Activated CD4-positive, alpha-beta T cell treated with anti-CD3 and anti-CD28 coated beads for 48 hours (primary cell): ENCODE measurements around the gene TFCP2.

ENCODE experiments used
- DNase-seq: peaks from one replicate; pipeline ENCODE4 v3.0.0-alpha.2; 2020

TFCP2 gene

GRCh38 chr12:51152953-51153352 lies 20.0 kb downstream of the TFCP2 start:
- DNase-seq, result no peak

DNA sequence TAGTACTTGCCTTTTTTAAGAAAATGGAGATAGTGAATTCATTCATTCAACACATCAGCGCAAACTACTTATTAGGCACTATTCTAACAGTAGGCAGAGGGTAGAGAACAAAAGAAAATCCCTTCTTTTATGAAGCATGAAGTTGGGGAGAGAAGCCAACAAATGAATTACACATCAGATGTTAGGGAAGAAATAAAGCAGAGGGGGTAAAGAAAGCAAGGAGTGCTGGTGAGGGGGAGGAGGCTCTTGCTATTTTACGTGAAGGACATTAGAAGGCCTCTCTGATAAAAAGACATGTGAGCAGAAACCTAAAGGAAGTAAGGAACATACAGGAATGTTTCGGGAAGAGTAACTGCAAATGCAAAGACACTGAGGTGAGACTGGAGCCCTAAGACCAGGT lies 22.2 kb downstream of the TFCP2 start:
- no peak for DNase-seq

DNA sequence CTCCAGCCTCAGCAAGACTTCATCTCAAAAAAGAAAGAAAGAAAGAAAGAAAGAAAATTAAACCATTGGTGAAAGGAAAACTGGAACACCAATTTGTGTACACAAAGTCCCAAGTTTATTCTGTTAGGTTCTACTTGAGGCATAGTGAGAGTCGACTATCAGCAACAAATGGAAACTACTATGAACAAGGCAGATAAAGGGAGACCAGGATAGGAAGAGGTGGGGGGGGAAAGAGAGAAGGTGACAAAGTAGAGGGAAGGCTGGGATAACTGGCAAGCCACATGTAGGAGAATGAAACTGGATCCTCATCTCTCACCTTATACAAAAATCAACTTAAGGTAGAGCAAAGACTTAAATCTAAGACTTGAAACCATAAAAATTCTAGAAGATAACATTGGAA lies 25.6 kb downstream of the TFCP2 start:
- no peak for DNase-seq

DNA sequence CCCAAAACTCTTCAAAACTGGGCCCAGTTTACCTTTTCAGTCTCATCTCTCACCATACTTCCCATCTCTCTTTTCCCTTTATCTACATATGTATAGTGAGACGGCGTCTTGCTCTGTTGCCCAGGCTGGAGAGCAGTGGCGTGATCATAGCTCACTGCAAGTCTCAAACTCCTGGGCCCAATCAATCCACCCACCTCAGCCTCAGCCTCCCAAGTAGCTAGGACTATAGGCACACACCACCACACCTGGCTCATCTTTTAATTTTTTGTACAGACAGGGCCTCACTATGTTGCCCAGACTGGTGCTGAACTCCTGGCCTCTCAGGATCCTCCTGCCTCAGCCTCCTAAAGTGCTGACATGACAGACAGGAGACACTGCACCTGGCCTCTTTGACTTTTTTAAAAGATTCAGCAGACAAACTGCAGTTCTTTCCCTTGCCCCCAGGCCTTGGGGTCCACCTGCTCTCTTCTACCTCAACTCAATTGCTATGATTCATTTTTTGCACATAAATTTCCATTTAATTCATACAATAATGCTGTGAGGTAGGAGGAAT lies 33.6 kb downstream of the TFCP2 start:
- no peak for DNase-seq

GRCh38 chr12:51132693-51133092 lies 40.2 kb downstream of the TFCP2 start:
- DNase-seq, result no peak

DNA sequence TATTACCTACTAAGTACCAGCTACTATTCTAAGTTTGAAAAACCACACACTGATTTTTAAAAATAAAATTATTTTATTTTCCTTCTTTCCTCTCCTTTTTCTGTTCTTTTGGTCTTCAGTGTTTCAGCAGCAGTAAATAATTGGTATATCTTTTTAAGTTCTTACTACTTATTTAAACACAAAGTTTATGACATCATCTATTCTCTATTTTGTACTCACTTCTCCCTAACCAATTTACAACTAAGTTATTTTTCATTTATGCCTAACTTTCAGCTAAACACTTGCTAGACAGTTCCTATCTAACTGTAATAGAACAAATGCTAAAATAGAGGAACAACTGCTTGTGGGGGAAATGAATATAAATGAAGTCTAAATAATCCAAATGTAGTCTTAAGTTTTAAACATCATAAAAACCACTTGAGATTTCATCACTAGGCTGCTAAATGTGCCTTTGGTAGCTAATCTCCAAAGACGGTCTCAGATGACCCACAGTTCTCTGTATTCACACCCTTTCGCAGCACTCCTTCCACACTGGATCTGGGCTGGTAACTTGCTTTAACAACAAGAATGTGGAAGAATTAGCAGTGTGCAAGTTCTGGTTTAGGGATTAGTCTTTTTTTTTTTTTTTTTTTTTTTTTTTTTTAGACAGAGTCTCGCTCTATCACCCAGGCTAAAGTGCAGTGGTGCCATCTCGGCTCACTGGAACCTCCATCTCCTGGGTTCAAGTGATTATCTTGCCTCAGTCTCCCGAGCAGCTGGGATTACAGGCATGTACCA lies 41.0 kb downstream of the TFCP2 start:
- DNase-seq, result no peak

- no peak for DNase-seq
Measured at GRCh38 chr12:51128919-51129318, 44.0 kb downstream of the TFCP2 start.

DNA sequence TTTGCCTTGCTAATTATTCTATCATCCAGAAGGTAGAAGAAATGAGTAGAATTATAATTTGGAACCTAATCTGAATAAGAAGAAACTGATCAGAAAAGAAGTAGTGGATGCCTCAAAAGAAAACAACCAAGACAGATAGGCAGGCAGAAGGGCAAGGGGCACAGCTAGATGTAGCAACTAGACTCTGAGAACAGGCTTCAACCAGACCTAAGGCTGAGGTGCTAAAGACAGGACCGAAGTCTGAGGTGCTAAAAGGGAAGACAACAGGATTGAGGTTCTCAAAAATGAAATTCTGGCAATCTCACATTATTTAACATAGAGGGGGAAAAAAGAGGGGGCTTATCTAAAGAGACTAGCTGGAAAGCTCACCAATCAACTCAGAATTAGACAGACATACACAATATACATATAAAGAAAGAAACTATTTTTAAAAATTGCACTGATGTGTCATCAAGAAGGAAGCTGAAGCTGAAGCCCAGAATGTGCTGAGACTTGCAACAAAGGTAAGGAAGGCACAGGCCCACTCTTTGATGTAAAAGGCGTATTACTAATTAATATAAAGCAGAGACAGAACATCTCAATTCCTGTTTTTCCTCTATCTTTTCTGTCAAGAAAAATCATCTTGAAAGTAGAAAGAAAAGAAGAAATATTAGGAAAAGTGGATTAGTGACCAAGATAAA lies 45.7 kb downstream of the TFCP2 start:
- no peak for DNase-seq

DNA sequence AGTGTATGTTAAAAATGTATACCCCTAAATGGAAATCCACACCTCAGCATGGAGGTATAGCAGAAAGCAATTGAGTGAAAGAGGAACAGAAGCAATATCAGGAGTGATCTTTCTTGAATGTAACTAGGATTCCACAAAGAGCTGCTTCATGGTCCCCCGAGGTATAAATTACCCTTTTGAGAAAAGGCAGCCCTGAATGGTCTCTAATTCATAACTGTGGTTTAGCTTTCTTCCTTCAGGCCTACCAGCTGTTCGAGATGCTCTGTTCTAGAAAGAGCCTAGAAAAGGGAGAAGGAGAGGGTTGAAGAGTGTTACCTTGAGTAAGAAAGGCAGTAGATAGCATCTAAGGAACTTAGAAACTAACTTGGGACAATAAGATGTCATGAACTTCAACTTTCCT lies 46.6 kb downstream of the TFCP2 start:
- DNase-seq, result no peak

GRCh38 chr12:51124504-51124903 lies 48.4 kb downstream of the TFCP2 start:
- DNase-seq, result no peak

DNA sequence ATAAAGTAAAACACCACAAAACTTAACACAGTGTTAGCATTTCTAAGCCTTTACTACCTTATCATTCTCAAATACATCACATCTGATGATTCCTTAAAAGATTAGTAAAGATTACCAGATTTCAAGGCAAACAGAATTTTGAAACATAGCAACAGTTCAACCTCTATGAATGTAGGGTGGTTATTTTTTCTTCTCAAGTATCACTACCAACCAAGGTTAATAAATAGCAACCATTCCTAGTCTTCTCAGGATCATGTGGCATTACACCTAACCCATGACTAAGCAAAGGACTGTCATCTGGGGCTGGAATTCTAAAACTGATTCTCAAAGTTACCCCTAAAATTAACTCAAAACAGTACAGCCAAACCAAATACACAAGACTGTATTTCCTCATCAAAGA lies 50.1 kb downstream of the TFCP2 start:
- DNase-seq, result no peak

- no peak for DNase-seq
Measured at GRCh38 chr12:51118706-51119105, 54.2 kb downstream of the TFCP2 start.

GRCh38 chr12:51115533-51115932 lies 57.4 kb downstream of the TFCP2 start:
- DNase-seq, result no peak

DNA sequence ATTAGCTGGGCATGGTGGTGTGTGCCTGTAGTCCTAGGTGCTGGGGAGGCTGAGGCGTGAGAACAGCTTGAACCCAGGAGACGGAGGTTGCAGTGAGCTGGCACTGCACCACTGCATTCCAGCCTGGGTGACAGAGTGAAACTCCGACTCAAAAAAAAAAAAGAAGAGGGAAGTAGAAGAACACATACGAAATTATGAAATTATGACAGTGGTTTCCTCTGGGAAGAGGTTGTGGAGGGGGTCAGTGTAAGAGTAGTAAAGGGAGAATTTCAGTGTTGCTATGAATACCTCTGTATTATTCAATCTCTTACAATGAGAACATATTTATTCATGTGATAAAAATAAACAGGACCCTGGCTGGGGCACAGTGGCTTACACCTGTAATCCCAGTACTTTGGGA lies 64.8 kb downstream of the TFCP2 start:
- no peak for DNase-seq

DNA sequence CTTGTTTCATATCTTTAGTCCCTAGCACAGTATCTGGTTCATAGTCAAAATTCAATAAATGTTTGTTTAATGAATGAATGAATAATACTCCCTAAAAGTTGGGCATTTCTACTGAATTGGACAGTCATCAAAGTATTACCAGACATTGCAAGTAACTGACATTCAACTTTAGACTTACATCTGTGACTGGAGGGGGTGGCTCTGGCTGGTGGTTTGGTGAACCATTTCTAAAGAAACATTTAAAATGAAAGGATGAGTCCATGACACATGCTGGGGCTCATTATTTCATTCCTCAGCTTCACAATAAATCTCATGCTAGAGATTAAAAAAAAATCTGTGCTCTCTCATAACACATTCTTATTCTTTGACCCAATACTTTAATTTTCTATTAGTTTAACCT lies 69.0 kb downstream of the TFCP2 start:
- peak; percentile 45 for DNase-seq

- no peak for DNase-seq
Measured at GRCh38 chr12:51098611-51099010, 74.3 kb downstream of the TFCP2 start.

DNA sequence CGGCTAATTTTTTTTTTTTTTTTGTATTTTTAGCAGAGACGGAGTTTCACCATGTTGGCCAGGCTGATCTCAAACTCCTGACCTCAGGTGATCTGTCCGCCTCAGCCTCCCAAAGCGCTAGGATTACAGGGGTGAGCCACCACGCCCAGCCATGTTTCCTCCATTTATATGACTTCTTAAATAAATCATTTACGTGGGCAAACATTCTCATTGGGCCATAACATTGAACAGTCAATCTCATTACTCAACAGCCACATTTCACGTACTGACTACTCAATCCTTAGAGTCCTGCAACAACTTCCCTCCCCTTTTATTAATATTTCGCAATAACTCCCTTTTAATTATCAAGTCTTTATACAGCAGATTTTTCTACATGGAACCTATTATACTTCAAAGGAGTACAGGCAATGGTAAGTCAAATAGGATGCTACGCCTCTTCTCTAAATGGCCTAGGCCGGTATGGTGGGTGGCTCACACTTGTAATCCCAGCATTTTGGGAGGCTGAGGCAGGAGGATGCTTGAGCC lies 82.2 kb downstream of the TFCP2 start:
- DNase-seq, result no peak

GRCh38 chr12:51087818-51088217 lies 85.1 kb downstream of the TFCP2 start:
- peak; percentile 52 for DNase-seq

GRCh38 chr12:51086933-51087332 lies 86.0 kb downstream of the TFCP2 start:
- no peak for DNase-seq

DNA sequence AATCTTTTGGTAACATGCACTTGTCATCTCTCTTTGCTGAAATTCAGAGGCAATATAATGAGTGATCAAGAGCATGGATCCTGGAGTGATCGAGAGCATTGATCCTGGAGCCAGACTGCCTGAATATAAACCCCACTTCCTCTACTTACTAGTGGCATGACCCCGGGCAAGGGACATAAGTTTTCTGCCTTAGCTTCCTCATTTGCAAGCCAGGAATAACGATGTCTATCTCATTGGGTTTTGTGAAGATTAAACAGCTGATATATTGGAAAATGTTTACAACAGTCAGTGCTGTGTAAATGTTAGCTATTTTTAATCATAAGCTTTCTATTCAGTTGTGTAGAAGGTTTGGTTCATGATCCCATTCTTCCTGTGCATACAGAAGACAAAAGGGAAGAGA lies 87.2 kb downstream of the TFCP2 start:
- no peak for DNase-seq

- peak; percentile 97 for DNase-seq
Measured at GRCh38 chr12:51083126-51083833, 89.7 kb downstream of the TFCP2 start, which contains the start of gene CSRNP2. CSRNP2 (minus strand) TSS chr12:51083596; CDS start chr12:51076561, 7,035 bp downstream.

DNA sequence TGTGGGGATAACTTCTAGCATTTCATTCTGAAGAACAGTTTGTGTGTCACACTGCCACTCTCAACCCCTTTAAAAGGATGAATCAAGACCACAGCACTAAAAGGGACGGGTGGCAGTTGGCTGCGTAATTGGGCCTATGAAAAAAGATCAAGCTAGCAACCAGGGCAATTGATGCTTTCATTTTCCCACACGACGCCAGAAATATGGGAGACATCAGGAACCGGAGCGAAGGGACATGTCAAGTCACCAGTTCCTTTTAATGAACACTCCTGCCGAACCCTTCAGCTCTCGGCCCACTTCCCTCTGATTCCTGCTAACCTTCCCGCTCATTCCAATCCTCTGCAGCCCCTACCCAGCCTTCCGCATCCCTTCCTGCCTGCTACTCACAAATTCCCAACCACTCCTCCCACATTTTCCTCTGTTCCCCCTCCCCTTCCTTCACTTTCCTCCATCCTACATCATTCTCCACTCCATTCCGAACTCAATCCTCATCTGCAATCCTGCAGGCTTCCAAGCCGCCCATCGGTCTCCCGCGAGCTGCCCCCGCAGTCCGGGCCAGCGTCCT lies 90.3 kb downstream of the TFCP2 start:
- DNase-seq, result peak; percentile 48

DNA sequence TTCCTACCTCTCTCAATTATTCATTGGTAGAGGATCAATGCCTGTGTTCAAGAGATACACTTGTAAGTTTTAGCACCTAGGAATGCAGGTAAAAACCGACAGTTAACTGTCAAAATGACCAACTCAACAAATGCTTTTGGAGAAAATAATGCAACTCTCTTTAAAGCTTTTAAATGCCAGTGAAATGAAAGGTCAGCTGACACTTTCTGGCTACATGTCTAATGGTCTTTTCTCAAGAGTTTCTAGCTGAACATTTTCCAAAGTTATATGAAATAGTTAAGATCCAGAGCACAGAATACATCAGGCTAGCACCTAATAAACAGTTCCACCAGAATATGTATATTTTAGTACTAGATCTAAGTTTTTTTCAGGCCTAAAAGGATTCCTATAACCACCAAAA lies 91.5 kb downstream of the TFCP2 start:
- DNase-seq, result no peak
